Endothelial cell (in vitro differentiated cells): ENCODE data around the gene PGAP1. TPM values are rescaled to one million over a fixed set of nuclear protein-coding genes. Genes with fewer than 3 reads are reported as not detected.

Experiments
- DNase-seq: peaks from one replicate; pipeline ENCODE4 v3.0.0; 2021; ENCODE audit warnings: low spot score
- H3K27ac Mint-ChIP-seq: one replicate; pipeline ENCODE4 v1.8.0; 2021; ENCODE audit warnings: mixed read lengths, inconsistent platforms; ENCODE audit not compliant: unreplicated experiment
- H3K27me3 Mint-ChIP-seq: one replicate; pipeline ENCODE4 v1.8.0; 2021; ENCODE audit warnings: mild to moderate bottlenecking, moderate library complexity, mixed read lengths, inconsistent platforms; ENCODE audit not compliant: unreplicated experiment
- H3K36me3 Mint-ChIP-seq: one replicate; pipeline ENCODE4 v1.8.0; 2021; ENCODE audit warnings: mild to moderate bottlenecking, low read depth, mixed read lengths, inconsistent platforms; ENCODE audit not compliant: unreplicated experiment
- H3K4me1 Mint-ChIP-seq: one replicate; pipeline ENCODE4 v1.8.0; 2021; ENCODE audit warnings: mild to moderate bottlenecking, mixed read lengths, inconsistent platforms; ENCODE audit not compliant: unreplicated experiment
- H3K4me3 Mint-ChIP-seq: one replicate; pipeline ENCODE4 v1.8.0; 2021; ENCODE audit warnings: mild to moderate bottlenecking, mixed read lengths, inconsistent platforms; ENCODE audit not compliant: unreplicated experiment
- H3K9me3 Mint-ChIP-seq: one replicate; pipeline ENCODE4 v1.8.0; 2021; ENCODE audit warnings: mixed read lengths, inconsistent platforms; ENCODE audit not compliant: unreplicated experiment
- total RNA-seq: library from RNA; stranded (reverse); fragmentation: NEBNext Ultra II Directional; extraction: Animal tissue kit (Norgen Biotek cat#: 25700); gene quantifications from one replicate; pipeline ENCODE4 v1.2.1, GENCODE V29; 2021; ENCODE audit not compliant: unreplicated experiment
- TF ChIP-seq, protein P1 (sequence below): fragments of 200-600 bp; sonication (generic); IDR thresholded peaks from one replicate; pipeline ENCODE4 v1.5.0; 2021; ENCODE audit warnings: antibody characterized with exemption; ENCODE audit not compliant: unreplicated experiment

Gene PGAP1
- total RNA-seq, 1 donor from 2014 or later = 32.9 TPM

DNA sequence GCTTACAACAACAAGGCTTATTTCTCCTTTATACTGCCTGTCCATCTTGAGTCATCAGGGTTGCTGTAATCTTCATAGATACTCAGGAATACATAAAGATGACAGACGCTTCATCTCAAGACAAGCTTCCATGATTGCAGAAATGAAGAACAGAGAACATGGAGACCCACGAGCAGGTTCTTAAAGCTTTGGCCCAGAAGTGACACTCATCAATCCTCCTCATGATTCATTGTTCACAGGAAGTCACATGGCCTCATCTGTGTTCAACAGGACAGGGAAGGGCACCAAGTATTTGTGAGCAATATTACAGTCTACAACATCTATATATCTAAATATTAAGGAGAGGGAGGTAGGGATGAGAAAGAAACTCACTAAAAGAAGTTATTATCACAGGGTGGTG is 36.5 kb upstream of the PGAP1 start:
- no peak overlapping the region for H3K4me3 Mint-ChIP-seq
- H3K27ac Mint-ChIP-seq = no peak overlapping the region
- no peaks in the 10 kb centered on the region for H3K27me3 Mint-ChIP-seq
- peaks cover 13% of the 10 kb centered on the region for H3K4me1 Mint-ChIP-seq
- TF ChIP-seq, protein P1, sequence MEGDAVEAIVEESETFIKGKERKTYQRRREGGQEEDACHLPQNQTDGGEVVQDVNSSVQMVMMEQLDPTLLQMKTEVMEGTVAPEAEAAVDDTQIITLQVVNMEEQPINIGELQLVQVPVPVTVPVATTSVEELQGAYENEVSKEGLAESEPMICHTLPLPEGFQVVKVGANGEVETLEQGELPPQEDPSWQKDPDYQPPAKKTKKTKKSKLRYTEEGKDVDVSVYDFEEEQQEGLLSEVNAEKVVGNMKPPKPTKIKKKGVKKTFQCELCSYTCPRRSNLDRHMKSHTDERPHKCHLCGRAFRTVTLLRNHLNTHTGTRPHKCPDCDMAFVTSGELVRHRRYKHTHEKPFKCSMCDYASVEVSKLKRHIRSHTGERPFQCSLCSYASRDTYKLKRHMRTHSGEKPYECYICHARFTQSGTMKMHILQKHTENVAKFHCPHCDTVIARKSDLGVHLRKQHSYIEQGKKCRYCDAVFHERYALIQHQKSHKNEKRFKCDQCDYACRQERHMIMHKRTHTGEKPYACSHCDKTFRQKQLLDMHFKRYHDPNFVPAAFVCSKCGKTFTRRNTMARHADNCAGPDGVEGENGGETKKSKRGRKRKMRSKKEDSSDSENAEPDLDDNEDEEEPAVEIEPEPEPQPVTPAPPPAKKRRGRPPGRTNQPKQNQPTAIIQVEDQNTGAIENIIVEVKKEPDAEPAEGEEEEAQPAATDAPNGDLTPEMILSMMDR = no peak
- H3K36me3 Mint-ChIP-seq = no peaks in the 10 kb centered on the region
- DNase-seq = no peak
- H3K9me3 Mint-ChIP-seq = no peaks in the 10 kb centered on the region

DNA sequence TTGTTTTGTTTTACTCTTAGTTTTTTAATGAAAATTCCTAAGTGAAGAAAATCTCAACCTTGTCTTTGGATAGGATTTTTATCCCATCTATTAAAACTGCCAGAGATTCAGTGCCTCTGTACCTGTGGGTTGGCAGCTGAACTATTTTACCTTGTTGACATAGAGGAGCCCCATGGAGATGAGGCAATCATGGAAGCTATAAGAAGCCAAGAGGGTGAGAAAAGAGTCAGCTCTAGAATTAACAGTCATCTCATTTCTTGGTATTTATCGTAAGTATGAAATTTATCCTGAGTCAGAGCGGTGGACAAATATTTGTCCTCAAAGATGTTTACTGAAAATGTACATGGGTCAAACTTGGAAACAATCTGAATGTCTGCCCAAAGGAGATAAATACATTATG is 35.8 kb upstream of the PGAP1 start:
- Mint-ChIP-seq H3K4me3 (no peak overlapping the region), H3K9me3 (no peaks in the 10 kb centered on the region), H3K27ac (no peak overlapping the region), H3K36me3 (no peaks in the 10 kb centered on the region), H3K4me1 (peaks cover 13% of the 10 kb centered on the region), H3K27me3 (no peaks in the 10 kb centered on the region)
- TF ChIP-seq, protein P1 = no peak
- no peak for DNase-seq

DNA sequence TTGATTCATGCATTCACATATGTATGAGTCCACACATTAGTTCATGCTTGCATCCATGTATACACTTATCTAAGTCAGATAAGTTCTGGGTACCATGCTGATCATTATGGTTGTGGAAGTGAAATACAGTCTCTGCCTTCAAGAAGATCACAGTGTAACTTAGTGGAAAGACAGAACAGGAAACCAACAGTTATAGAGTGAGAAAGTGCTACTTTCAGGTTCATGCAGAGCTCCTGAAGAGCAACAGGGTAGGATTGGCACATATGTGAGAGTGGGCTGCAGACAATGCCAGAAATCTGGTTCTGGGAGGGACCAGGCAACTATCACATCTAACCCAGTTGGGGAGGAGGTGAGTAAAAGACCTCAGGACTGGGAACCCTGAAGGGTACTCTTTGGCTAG is 35.4 kb upstream of the PGAP1 start:
- Mint-ChIP-seq H3K36me3 (no peaks in the 10 kb centered on the region), H3K27ac (no peak overlapping the region), H3K4me1 (peaks cover 10% of the 10 kb centered on the region), H3K9me3 (no peaks in the 10 kb centered on the region), H3K4me3 (no peak overlapping the region), H3K27me3 (no peaks in the 10 kb centered on the region)
- TF ChIP-seq, protein P1 = no peak
- DNase-seq = no peak

DNA sequence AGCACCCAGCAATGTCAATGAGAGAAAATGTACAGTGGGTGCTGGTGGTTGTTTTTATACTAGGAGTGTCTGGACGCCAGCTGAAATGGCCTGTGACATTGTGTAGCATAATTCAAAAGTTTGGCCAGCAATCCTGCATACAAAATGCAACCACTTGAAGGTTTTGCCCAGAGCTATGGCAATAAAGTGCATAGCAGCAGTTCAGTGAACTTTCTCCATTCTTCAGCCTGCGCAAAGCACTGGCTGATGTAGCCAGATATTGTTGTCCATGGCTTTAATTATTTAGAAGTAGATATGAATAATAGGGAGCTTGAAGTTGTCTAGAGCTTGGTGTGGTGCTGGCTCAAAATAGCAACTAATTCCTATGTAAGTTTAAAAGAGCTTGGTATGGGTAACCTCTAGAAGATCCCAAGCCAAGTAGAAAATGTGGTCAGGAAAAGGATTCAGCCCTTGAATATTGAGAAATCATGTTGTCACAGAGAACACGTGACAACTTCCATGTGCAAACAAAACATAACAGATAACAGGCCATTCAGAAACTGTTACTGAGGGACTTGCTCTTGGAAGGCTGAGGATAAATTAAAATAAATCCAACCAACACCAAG is 33.3 kb upstream of the PGAP1 start:
- Mint-ChIP-seq H3K4me1 (no peaks in the 10 kb centered on the region), H3K27me3 (no peaks in the 10 kb centered on the region), H3K9me3 (no peaks in the 10 kb centered on the region), H3K27ac (no peak overlapping the region), H3K36me3 (no peaks in the 10 kb centered on the region), H3K4me3 (no peak overlapping the region)
- TF ChIP-seq, protein P1 = no peak
- DNase-seq = no peak

DNA sequence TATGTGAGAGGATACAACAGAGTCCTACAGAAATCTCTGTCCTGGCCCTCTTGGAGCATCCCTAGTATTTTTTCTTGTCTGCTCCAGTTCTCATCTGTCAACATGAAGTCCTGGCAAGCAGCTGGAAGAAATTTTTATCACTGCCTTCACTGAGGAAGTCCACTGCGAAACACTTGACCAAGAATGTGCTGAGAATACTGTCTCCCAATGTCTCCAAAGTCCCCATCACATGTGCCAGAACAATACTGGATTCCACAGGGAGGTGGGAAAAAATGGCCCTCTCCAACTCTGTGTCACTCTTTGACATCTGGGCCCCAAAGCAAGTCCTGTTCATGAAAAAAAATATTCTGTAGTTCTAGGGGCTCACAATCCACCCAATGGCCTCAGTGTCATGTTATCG is 32.8 kb upstream of the PGAP1 start:
- DNase-seq = no peak
- no peaks in the 10 kb centered on the region for H3K36me3 Mint-ChIP-seq
- H3K4me3 Mint-ChIP-seq = no peak overlapping the region
- H3K9me3 Mint-ChIP-seq = no peaks in the 10 kb centered on the region
- H3K27me3 Mint-ChIP-seq = no peaks in the 10 kb centered on the region
- no peaks in the 10 kb centered on the region for H3K4me1 Mint-ChIP-seq
- TF ChIP-seq, protein P1 = no peak
- no peak overlapping the region for H3K27ac Mint-ChIP-seq
